CD4-positive, alpha-beta T cell (primary cell): ENCODE results near the gene CYB561. TPM values are rescaled to one million over a fixed set of nuclear protein-coding genes. Genes with fewer than 3 reads are reported as not detected.

Source experiments
- ATAC-seq: fragments of 200-7000 bp; cut with Tn5 transposase; one replicate; pipeline ENCODE4 v1.10.0; 2022; ENCODE audit warnings: mild to moderate bottlenecking; ENCODE audit not compliant: poor library complexity
- CTCF ChIA-PET: fragments of 350-600 bp; sonication (Branson Sonifier 250); formaldehyde crosslinking; loops from one replicate; lab custom pipeline; 2021; ENCODE audit warnings: antibody characterized with exemption, inconsistent platforms; lab: Charles Lee
- POLR2A ChIA-PET: fragments of 350-600 bp; sonication (Branson Sonifier 250); formaldehyde crosslinking; loops from one replicate; lab custom pipeline; 2021; ENCODE audit warnings: antibody characterized with exemption, inconsistent platforms; lab: Charles Lee
- DNase-seq, 14 experiments: peaks; one replicate each; pipeline ENCODE4 v3.0.0-alpha.2; 2013 to 2020; ENCODE audit warnings: mixed read lengths in 2 of 14
- H3K27ac ChIP-seq, 2 donors: one replicate each; pipeline versions ENCODE4 v1.5.1 to v1.7.0; 2013; ENCODE audit warnings: low read length in 2 of 2, low read depth in 1 of 2, mild to moderate bottlenecking in 1 of 2
- H3K27me3 ChIP-seq, 2 experiments: 1 replicate in 1 of 2; 2 replicates in 1 of 2; pipeline versions ENCODE4 v1.6.1 to v1.7.0; 2013; ENCODE audit warnings: low read length in 2 of 2, control low read depth in 1 of 2, mild to moderate bottlenecking in 1 of 2, moderate library complexity in 1 of 2; ENCODE audit not compliant: insufficient read depth in 2 of 2, control insufficient read depth in 1 of 2
- H3K36me3 ChIP-seq: one replicate; pipeline ENCODE4 v1.6.1; 2013; ENCODE audit warnings: low read length, control low read depth; ENCODE audit not compliant: insufficient read depth
- H3K4me1 ChIP-seq: one replicate; pipeline ENCODE4 v1.6.1; 2013; ENCODE audit warnings: low read length, control low read depth; ENCODE audit not compliant: insufficient read depth
- H3K4me3 ChIP-seq: one replicate; pipeline ENCODE4 v1.5.1; 2013; ENCODE audit warnings: mild to moderate bottlenecking, low read length, moderate library complexity
- H3K9me3 ChIP-seq, 2 experiments: 1 replicate in 1 of 2; 2 replicates in 1 of 2; pipeline versions ENCODE4 v1.6.1 to v1.7.0; 2013; ENCODE audit warnings: low read length in 2 of 2, mild to moderate bottlenecking in 2 of 2, control low read depth in 1 of 2, moderate library complexity in 1 of 2; ENCODE audit not compliant: control insufficient read depth in 1 of 2, insufficient read depth in 1 of 2
- H3K27ac Mint-ChIP-seq: one replicate; pipeline ENCODE4 v1.8.0; 2020; ENCODE audit warnings: mixed read lengths
- H3K27me3 Mint-ChIP-seq: one replicate; pipeline ENCODE4 v1.8.0; 2021; ENCODE audit warnings: mixed read lengths
- H3K36me3 Mint-ChIP-seq: one replicate; pipeline ENCODE4 v1.8.0; 2021; ENCODE audit warnings: low read depth, mixed read lengths
- H3K4me1 Mint-ChIP-seq: one replicate; pipeline ENCODE4 v1.8.0; 2021; ENCODE audit warnings: low read depth, mixed read lengths
- H3K4me3 Mint-ChIP-seq: one replicate; pipeline ENCODE4 v1.8.0; 2020; ENCODE audit warnings: mild to moderate bottlenecking, mixed read lengths
- H3K9me3 Mint-ChIP-seq: one replicate; pipeline ENCODE4 v1.8.0; 2020; ENCODE audit warnings: mixed read lengths
- CTCF ChIP-seq: fragments of 200-600 bp; IDR thresholded peaks from one replicate; pipeline ENCODE4 v1.8.0; 2022; ENCODE audit warnings: antibody characterized with exemption, mild to moderate bottlenecking
- intact Hi-C, 2 experiments: fragments of 100-400 bp; cut with DNase I in 1 of 2; cut with micrococcal nuclease in 1 of 2; formaldehyde crosslinking; loops; one replicate each; pipeline versions ENCODE4 v1.15.1 to v1.9.0; 2023 to 2025; cut with DNase I, micrococcal nuclease
- total RNA-seq, 174 experiments: library from RNA in 2 of 174; stranded (reverse) in 2 of 174; gene quantifications; one replicate each; pipeline ENCODE4 v1.2.3 and lab custom pipeline; 2021 to 2026

CYB561 gene
- total RNA-seq, 2 experiments from 2014 or later: 17.4 to 18.1 TPM

GRCh38 chr17:63423963-63424362 is 22.1 kb downstream of the CYB561 start:
- Histone ChIP-seq H3K4me3 (no peak overlapping the region), H3K27me3 (no peaks in the 10 kb centered on the region), H3K4me1 (peaks cover 54% of the 10 kb centered on the region), H3K36me3 (no peaks in the 10 kb centered on the region), H3K27ac (no peak overlapping the region), H3K9me3 (no peaks in the 10 kb centered on the region)
- H3K4me3 Mint-ChIP-seq: no peak overlapping the region
- ChIA-PET CTCF (interaction anchor here (0.9 to 2.4 kb wide), 3 partner anchors 53 to 188 kb away, joined by 4 to 14 read pairs (median 5); partner anchors contain the start of gene ACE), POLR2A (no interaction called here)
- H3K27ac Mint-ChIP-seq: no peak overlapping the region
- H3K36me3 Mint-ChIP-seq: peaks cover 4% of the 10 kb centered on the region
- ATAC-seq (no peak), DNase-seq (no peak)
- TF ChIP-seq CTCF: no peak
- no peaks in the 10 kb centered on the region for H3K27me3 Mint-ChIP-seq
- H3K4me1 Mint-ChIP-seq: peaks cover 52% of the 10 kb centered on the region
- H3K9me3 Mint-ChIP-seq: no peaks in the 10 kb centered on the region
- intact Hi-C loops: loop anchor here (2.0 to 10.0 kb wide), 2 partner anchors 287 to 411 kb away; no protein-coding TSS in a partner anchor

DNA sequence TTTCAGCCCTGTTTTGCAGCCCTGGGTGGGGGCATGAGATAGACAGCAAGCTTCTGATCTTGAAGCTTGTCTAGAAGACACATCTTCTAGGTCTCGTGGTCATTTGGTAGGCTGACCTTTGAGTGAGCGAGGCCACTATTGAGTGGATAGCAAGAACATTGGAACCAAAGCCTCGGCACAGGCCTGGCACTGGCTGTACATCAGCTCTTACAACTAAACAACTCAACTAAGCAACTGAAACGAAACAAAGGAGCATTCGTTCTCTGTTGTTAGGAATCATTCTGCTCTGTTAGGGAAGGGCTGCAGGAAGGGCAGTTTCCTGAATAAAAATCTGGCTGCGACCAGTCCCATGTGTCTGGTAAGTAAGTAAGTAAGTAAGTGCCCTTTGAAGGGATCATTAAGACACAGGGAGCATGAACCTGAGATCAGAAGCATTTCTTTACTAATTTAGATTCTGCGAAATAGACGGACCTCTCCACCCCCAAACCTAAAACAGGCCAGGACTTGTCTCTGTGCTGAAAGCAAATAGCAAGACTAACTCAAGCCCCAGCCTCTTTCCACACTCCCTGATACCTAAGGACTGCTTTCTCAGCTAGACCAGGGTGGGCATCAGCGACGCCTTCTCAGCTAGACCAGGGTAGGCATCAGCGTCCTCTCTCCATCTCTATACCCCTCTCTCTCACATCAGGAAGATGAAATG is 22.7 kb downstream of the CYB561 start:
- no peak for ATAC-seq
- Histone ChIP-seq H3K27ac (no peak overlapping the region), H3K4me3 (no peak overlapping the region), H3K27me3 (no peaks in the 10 kb centered on the region), H3K36me3 (no peaks in the 10 kb centered on the region), H3K9me3 (no peaks in the 10 kb centered on the region), H3K4me1 (peaks cover 49% of the 10 kb centered on the region)
- intact Hi-C loops: loop anchor here in 1 of 2 experiments (10.0 kb wide), 1 partner anchor 411 kb away; no protein-coding TSS in a partner anchor
- Mint-ChIP-seq H3K4me1 (peaks cover 51% of the 10 kb centered on the region), H3K4me3 (no peak overlapping the region), H3K27ac (no peak overlapping the region), H3K9me3 (no peaks in the 10 kb centered on the region), H3K27me3 (no peaks in the 10 kb centered on the region), H3K36me3 (peaks cover 4% of the 10 kb centered on the region)
- no peak for TF ChIP-seq CTCF
- CTCF ChIA-PET: interaction anchor here (0.9 to 1.2 kb wide), 2 partner anchors 55 to 189 kb away, joined by 4 to 5 read pairs; no protein-coding TSS in a partner anchor
- DNase-seq: no peak
- POLR2A ChIA-PET: no interaction called here

DNA sequence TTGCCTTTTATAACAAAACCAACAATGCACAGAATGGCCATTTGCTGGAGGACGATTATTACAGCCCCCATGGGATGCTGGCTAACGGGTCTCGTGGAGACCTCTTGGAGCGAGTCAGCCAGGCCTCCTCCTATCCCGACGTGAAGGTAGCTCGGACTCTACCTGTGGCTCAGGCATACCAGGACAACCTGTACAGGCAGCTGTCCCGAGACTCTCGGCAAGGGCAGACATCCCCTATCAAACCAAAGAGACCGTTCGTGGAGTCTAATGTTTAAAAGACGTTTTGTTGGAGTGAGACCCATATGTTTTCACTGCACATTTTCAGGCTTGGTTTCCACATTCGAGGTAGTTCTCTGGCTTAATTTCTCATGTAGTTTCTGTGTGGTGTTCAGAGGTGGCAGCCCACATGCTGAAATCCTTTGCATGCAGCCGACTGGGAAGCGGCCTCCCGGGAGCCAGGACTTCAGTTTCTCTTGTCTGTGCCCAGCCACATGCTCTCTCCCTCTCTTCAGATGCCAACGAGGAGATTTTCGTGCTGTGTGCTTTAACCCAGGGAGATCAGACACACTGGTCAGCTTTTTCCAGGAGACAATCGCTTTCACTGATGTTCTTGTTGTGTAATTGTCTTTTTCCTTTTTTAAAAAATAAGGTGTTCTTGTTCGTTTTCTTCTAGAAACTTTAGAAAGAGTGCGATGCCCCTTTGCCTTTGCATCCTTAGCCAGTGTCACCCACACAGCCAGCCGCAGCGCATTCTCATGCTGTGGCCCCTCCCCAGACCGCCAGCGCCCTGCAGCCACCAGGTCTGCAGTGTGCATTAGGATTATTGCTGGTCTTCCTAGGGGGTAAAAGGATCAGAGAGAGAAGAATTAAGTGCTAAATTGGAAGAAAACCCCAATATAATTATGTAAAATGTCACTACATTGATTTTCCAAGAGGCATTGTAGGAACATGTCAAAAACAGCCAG is 24.1 kb downstream of the CYB561 start:
- Histone ChIP-seq H3K4me1 (peaks cover 34% of the 10 kb centered on the region), H3K27me3 (no peaks in the 10 kb centered on the region), H3K27ac (no peak overlapping the region), H3K36me3 (no peaks in the 10 kb centered on the region), H3K4me3 (no peak overlapping the region), H3K9me3 (no peaks in the 10 kb centered on the region)
- ChIA-PET POLR2A (no interaction called here), CTCF (no interaction called here)
- TF ChIP-seq CTCF: no peak
- DNase-seq: no peak
- H3K4me1 Mint-ChIP-seq: peaks cover 37% of the 10 kb centered on the region
- peaks cover 4% of the 10 kb centered on the region for H3K36me3 Mint-ChIP-seq
- no peak overlapping the region for H3K4me3 Mint-ChIP-seq
- ATAC-seq: no peak
- intact Hi-C loops: loop anchor here in 1 of 2 experiments (10.0 kb wide), 1 partner anchor 413 kb away; no protein-coding TSS in a partner anchor
- no peaks in the 10 kb centered on the region for H3K9me3 Mint-ChIP-seq
- H3K27ac Mint-ChIP-seq: no peak overlapping the region
- H3K27me3 Mint-ChIP-seq: no peaks in the 10 kb centered on the region
